ENCODE measurements around the gene IFT81.
"Not testable (repeated sequence)": the region's sequence is repeated elsewhere in the genome, so short reads cannot be mapped to it uniquely, and the experiment has no call there.

The IFT81 gene

DNA sequence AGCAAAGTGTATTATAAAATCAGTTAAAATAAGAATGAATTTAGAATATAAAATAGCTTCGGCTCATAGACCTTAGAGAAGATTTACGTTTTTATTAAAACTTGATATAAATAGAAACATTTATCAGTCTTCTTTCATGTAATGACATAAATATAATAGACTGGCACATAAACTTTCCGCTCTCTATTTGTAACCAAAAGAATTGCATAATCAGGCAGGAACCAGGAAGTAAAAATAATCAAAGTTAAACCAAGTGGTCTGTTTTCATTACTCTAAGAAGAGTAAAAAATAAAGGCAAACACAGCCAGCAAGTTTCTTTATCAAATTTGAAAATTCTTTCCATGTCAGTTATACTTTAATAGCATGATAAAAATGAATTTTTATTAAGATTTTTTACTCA is 110.6 kb downstream of the IFT81 start:
- in situ Hi-C loops (cut with MboI; ENCODE audit: low sequenced_read_pairs) = no loop called here

DNA sequence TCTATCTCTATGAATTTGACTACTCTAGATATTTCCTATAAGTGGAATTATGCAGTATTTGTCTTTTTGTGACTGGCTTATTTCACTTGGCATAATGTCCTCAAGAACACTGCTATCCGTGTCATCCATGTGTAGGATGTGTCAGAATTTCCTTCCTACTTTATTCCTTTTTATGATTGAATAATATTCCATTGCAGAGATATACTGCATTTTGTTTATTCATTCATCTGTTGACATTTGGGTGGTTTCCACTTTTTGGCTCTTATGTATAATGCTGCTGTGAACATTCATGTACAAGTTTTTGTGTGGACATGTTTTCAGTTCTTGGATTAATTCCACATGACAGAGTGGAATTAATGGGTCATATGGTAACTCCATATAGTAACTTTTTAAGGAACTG is 111.2 kb downstream of the IFT81 start:
- in situ Hi-C loops (cut with MboI; ENCODE audit: low sequenced_read_pairs) = no loop called here

- in situ Hi-C loops (cut with MboI; ENCODE audit: low sequenced_read_pairs) = no loop called here
Observed at GRCh38 chr12:110243227-110243626, 119.1 kb downstream of the IFT81 start.

- in situ Hi-C loops (cut with MboI; ENCODE audit: low sequenced_read_pairs) = no loop called here
Observed at GRCh38 chr12:110244372-110244771, 120.2 kb downstream of the IFT81 start.

DNA sequence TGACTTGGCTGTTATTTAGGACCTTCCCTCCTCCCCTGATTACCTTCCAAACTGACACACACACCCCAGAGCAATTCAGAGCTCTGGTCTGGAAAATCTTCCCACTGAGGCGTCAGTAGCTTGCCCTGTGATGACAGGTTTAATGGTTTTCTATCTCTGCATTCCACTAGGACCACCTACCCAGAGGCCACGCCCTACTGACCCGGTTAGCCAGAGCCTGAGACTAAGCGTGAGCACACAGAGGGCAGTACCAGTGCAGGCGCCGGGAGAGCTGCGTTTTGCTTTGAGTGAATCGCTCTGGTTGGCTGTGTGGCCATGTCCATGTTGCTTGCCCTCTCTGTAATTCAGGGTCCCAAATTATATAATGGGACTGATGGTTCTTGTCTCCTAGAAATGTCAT is 120.7 kb downstream of the IFT81 start:
- in situ Hi-C loops (cut with MboI; ENCODE audit: low sequenced_read_pairs) = no loop called here

DNA sequence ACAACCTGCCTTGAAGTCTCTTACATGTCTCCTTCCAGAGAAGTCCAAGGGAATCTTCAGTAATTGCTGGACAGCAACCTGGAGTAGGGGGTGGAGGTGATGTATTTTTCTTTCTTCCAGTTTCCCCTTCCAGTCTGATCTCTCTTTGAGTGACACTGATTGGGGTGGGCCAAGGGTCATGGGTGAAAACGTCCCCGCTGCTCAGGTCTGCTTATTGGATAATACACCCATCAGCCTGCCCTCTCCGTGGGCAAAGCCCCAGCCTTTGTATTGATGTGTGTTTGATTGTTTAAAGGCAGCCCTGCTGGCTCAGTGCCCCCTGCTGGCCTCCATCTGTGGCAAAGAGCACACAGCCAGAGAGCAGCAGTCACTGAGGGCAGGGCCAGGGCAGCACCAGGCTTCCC is 121.2 kb downstream of the IFT81 start:
- in situ Hi-C loops (cut with MboI; ENCODE audit: low sequenced_read_pairs) = no loop called here

DNA sequence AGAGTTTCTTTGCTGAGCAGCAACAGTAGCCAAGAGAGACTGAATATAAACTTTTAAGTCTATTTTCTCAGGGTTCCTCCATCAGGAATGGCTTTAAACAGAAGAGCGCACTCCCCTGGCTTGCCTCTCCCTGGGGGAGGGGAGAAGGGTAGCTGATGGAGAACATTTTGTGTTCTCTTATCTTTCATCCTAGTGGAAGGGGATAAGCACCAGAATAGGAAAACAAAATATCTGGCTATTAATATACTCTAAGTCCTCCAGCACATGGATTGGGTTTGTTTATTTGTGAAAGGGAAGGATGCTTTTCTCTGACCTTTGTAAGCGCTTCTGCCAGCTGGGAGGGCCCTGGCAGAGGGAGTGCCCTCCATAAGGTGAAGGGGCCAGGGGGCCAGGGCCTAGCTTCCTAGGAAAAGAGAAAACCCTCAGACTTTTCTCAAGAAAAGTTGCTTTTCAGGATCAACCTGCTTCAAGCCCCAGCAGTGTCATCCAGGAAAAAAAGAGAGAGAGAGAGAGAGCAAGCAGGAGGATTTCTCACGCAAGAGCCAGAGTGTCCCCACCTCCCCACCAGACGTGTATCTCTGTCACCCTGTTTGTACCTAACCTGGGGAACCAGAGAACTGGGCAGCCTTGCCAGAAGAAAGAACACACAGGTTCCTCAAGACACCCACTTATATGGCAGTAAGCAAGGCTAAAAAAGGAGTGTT is 122.6 kb downstream of the IFT81 start:
- in situ Hi-C loops (cut with MboI; ENCODE audit: low sequenced_read_pairs) = no loop called here

DNA sequence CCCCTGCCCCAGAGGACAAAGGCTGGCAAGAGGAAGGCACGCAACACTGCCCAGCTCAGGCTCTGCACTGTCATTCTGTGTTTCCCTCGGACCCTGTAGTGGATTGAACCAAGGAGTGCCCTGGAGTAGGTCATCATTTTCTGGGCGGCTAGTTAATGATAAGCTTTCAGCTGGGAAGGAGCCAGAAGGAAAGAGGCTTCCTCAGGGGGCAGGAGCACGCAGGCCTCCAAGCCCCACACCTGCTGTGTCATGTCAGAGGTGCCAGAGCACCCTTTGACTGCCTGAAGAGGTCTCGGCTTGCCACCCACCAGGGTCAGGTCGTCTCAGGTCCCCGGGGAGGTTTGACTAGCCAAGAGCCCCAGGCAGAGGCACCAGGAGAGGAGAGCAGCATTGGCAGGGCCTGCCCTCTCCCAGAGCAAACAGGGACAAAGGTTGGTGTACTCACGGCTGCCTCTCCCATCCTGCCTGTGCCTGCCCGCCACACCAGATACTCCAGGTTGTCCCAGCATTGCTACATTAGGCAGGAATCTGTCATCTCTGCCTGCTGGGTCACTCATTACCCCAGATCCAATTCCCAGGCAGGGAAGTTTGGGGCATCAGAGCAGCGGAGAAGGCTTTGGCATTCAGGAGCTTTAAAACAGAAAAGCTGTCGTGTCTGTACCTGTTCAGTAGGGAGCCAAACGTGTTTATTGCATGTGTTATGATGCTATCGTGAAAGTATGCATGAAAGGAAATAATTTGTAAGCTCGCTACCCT is 123.4 kb downstream of the IFT81 start:
- in situ Hi-C loops (cut with MboI; ENCODE audit: low sequenced_read_pairs) = no loop called here

GRCh38 chr12:110248096-110248447 is 123.9 kb downstream of the IFT81 start:
- in situ Hi-C loops (cut with MboI; ENCODE audit: low sequenced_read_pairs) = no loop called here

- in situ Hi-C loops (cut with MboI; ENCODE audit: low sequenced_read_pairs) = no loop called here
Observed at GRCh38 chr12:110249105-110249504, 124.9 kb downstream of the IFT81 start.

DNA sequence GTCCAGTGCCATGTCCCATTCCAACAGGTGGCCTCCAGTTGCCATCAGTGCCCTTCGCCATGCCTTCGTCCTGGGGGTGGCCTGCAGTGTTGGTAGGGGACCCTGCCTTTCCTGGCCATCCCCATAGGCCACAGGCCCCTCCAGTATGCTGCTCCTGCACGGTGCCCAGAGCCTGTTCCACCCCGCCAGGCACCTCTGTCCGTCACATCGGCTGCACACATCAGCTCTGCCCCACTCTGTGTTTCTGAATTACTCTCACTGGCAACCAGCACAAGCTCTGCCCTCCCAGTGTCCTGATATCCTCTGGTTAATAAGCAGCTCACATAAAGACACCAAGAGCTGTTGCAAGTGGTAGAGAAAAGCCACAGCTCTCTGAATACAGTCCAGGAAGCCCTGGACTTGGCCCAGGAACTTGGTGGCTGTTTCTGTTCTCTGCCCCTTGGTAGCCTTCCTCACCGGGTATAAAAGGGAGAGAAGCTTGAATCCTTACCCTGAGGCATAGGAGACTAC is 125.6 kb downstream of the IFT81 start:
- in situ Hi-C loops (cut with MboI; ENCODE audit: low sequenced_read_pairs) = no loop called here

GRCh38 chr12:110251381-110251780 is 127.2 kb downstream of the IFT81 start:
- in situ Hi-C loops (cut with MboI; ENCODE audit: low sequenced_read_pairs) = no loop called here

DNA sequence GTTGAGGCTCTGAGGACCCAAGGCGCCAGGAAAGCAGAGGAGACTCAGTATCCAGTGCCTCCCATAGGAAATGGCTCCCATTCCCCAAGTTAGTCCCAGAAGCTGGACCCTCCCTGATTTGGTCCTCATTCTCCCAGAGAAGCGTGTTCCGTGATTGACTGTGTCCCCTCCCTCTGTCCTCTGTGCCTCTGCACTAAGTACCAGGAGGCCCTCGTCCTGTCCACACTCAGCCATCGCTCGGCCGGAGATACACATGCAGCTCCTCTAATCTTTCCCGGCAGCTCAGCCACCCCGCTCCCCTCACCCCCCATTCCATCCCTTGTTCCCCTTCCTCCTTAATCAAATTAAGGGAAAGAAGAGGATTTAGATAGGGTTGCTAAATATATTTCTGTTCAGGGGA is 128.6 kb downstream of the IFT81 start:
- in situ Hi-C loops (cut with MboI; ENCODE audit: low sequenced_read_pairs) = no loop called here

GRCh38 chr12:110253176-110253575 is 129.0 kb downstream of the IFT81 start:
- in situ Hi-C loops (cut with MboI; ENCODE audit: low sequenced_read_pairs) = no loop called here

GRCh38 chr12:110254971-110255540 is 130.9 kb downstream of the IFT81 start:
- in situ Hi-C loops (cut with MboI; ENCODE audit: low sequenced_read_pairs) = no loop called here

GRCh38 chr12:110255890-110256456 is 131.8 kb downstream of the IFT81 start:
- in situ Hi-C loops (cut with MboI; ENCODE audit: low sequenced_read_pairs) = not testable (repeated sequence)

DNA sequence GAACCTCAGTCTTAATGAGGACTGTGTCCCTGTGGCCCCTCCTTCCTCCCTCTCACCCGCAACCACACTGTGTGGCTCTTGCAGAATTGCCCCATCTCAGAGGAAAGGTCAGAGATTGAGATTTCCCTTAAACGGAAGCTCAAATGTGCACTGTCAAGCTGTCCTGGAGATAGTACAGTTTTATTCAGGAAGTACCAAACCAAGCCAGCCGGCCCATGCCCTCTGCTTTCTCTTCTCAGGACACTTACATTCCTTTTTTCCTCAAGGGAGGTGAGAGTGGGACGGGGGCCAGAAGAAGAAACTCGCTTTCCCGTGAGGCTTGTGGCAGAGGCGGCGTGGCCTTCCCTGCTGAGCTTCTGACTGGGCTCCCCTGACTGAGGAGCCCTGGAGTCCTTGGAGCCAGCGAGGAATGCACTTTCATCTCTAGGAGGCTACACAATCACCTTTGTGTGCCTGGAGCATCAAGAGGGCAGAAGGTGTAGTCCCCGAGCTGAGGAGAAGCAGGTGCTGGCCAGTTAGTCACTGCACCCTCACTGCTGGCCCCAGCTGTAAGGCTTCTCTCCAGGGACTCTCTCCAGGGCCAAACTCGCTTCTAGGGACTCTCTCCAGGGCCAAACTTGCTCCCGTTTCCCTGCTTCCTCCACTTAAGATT is 132.7 kb downstream of the IFT81 start:
- in situ Hi-C loops (cut with MboI; ENCODE audit: low sequenced_read_pairs) = no loop called here

DNA sequence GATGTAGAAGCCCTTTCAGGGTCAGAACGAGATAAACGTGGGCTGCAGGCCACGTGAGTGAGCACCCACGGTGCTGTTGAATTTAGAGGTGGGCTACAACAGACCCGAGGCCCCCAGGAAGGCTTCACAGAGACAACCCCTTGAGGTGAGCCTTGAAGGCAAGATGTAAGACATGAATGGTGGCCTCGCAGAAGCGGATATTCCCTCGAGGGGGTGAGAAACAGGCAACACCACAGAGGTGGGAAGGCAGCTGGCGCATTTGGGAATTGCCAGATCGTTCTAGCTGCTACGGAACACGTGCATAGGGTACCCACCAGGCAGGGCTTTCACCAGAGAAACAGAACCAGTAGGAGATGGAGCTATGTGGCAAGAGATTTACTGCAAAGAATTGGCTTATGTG is 134.3 kb downstream of the IFT81 start:
- in situ Hi-C loops (cut with MboI; ENCODE audit: low sequenced_read_pairs) = no loop called here

- in situ Hi-C loops (cut with MboI; ENCODE audit: low sequenced_read_pairs) = no loop called here
Observed at GRCh38 chr12:110262442-110263388, 138.6 kb downstream of the IFT81 start.

DNA sequence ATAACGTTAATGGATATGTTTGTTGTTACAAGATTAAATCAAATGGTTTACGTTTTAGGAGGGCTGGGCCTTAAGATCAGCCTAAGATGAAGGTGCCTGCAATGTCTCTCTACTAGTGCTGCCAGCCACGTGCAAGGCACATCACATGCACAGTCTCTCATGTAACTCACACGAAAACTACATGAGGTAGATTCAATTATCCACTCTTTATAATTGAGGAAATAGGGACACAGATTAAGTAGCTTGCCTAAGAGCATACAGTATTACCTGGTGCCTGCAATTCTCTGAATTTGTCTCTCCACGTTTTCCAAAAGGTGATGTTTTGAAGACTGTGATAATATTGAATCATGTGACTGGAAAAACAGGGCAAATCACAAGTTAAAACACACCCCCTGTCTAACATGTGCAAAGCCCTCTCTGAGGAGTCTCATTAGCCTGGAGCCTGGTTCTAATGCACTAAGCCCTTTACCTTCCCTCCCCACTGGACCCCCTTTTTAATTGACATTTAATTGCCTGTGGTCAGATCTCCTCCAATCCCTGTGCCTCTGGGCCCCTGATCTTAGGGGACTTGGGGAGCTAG is 142.3 kb downstream of the IFT81 start:
- in situ Hi-C loops (cut with MboI; ENCODE audit: low sequenced_read_pairs) = no loop called here
